Fibroblast of skin of left biceps (primary cell): Measurements from ENCODE around the gene COL21A1.

Source experiments
- DNase-seq, 2 experiments: peaks; one replicate each; pipeline ENCODE4 v3.0.0-alpha.2; 2013; ENCODE audit warnings: low read depth in 2 of 2

Gene COL21A1

GRCh38 chr6:56188429-56188828 lies 59.0 kb downstream of the COL21A1 start:
- DNase-seq = no peak

- DNase-seq = no peak
These were observed 59.7 kb downstream of the COL21A1 start for GRCh38 chr6:56187686-56188085.

- DNase-seq = no peak
These were observed 70.6 kb downstream of the COL21A1 start for GRCh38 chr6:56176741-56177140.

- DNase-seq = no peak
These were observed 74.2 kb downstream of the COL21A1 start for GRCh38 chr6:56173228-56173627.

- no peak for DNase-seq
These were observed 75.2 kb downstream of the COL21A1 start for GRCh38 chr6:56172144-56172543.

- no peak for DNase-seq
These were observed 78.0 kb downstream of the COL21A1 start for GRCh38 chr6:56169366-56169765.

GRCh38 chr6:56168596-56168995 lies 78.8 kb downstream of the COL21A1 start:
- no peak for DNase-seq

- no peak for DNase-seq
These were observed 85.3 kb downstream of the COL21A1 start for GRCh38 chr6:56162081-56162480.

GRCh38 chr6:56160489-56160888 lies 86.9 kb downstream of the COL21A1 start:
- no peak for DNase-seq

GRCh38 chr6:56158571-56158970 lies 88.8 kb downstream of the COL21A1 start:
- no peak for DNase-seq

GRCh38 chr6:56156643-56157042 lies 90.7 kb downstream of the COL21A1 start:
- DNase-seq = no peak

GRCh38 chr6:56155634-56156141 lies 91.7 kb downstream of the COL21A1 start:
- DNase-seq = no peak

GRCh38 chr6:56154076-56154475 lies 93.3 kb downstream of the COL21A1 start:
- no peak for DNase-seq

GRCh38 chr6:56152611-56153010 lies 94.8 kb downstream of the COL21A1 start:
- DNase-seq = no peak

- no peak for DNase-seq
These were observed 95.7 kb downstream of the COL21A1 start for GRCh38 chr6:56151609-56152224.

- peak; percentile 70 to 76 for DNase-seq
These were observed 98.7 kb downstream of the COL21A1 start for GRCh38 chr6:56148488-56149186.

GRCh38 chr6:56147766-56148165 lies 99.6 kb downstream of the COL21A1 start:
- no peak for DNase-seq

GRCh38 chr6:56146086-56146485 lies 101.3 kb downstream of the COL21A1 start:
- no peak for DNase-seq

- peak in 1 of 2 experiments; percentile 19 for DNase-seq
These were observed 101.8 kb downstream of the COL21A1 start for GRCh38 chr6:56145616-56146015.

- peak; percentile 21 to 36 for DNase-seq
These were observed 102.6 kb downstream of the COL21A1 start for GRCh38 chr6:56144538-56145324.

GRCh38 chr6:56143796-56144195 lies 103.6 kb downstream of the COL21A1 start:
- no peak for DNase-seq

- DNase-seq = no peak
These were observed 107.3 kb downstream of the COL21A1 start for GRCh38 chr6:56140090-56140489.

GRCh38 chr6:56115715-56116114 lies 131.7 kb downstream of the COL21A1 start:
- no peak for DNase-seq
